C4-2B (cell line): ENCODE results near the gene EXOC1.

Source experiments
- H3K27ac ChIP-seq: fragments of 450-650 bp; 2 replicates; pipeline ENCODE4 v1.5.1; 2017
- CTCF ChIP-seq: fragments of 450-650 bp; conservative IDR thresholded peaks from 2 replicates; pipeline ENCODE4 v1.5.1; 2017; ENCODE audit warnings: mild to moderate bottlenecking
- ZFX ChIP-seq: fragments of 450-650 bp; IDR thresholded peaks from 2 replicates; pipeline ENCODE4 v1.6.1; 2017

The EXOC1 gene

GRCh38 chr4:55851885-55852284, 1.6 kb upstream of the EXOC1 start:
- TF ChIP-seq CTCF: no peak
- TF ChIP-seq ZFX: no peak
- no peak overlapping the region for H3K27ac ChIP-seq

- H3K27ac ChIP-seq: peak overlapping the region; percentile 71
- TF ChIP-seq ZFX: no peak
Observed at GRCh38 chr4:55854129-55854528, 681 bp downstream of the EXOC1 start.

- TF ChIP-seq ZFX (no peak), CTCF (no peak)
Observed at GRCh38 chr4:55857586-55857985, 4.1 kb downstream of the EXOC1 start.

GRCh38 chr4:55859711-55860110, 6.3 kb downstream of the EXOC1 start:
- no peak for TF ChIP-seq ZFX
- no peak overlapping the region for H3K27ac ChIP-seq

More at GRCh38 chr4:55857586-55857985, 4.1 kb downstream of the EXOC1 start:
- H3K27ac ChIP-seq: no peak overlapping the region

- H3K27ac ChIP-seq: no peak overlapping the region
- no peak for TF ChIP-seq ZFX
- TF ChIP-seq CTCF: no peak
Observed at GRCh38 chr4:55864577-55865223, 11.3 kb downstream of the EXOC1 start.

- H3K27ac ChIP-seq: no peak overlapping the region
Observed at GRCh38 chr4:55865228-55865806, 11.9 kb downstream of the EXOC1 start.

GRCh38 chr4:55866290-55866907, 13.0 kb downstream of the EXOC1 start:
- no peak for TF ChIP-seq CTCF
- TF ChIP-seq ZFX: no peak
- H3K27ac ChIP-seq: no peak overlapping the region

More at GRCh38 chr4:55865228-55865806, 11.9 kb downstream of the EXOC1 start:
- no peak for TF ChIP-seq CTCF
- no peak for TF ChIP-seq ZFX

- H3K27ac ChIP-seq: no peak overlapping the region
- no peak for TF ChIP-seq ZFX
- peak; percentile 89 for TF ChIP-seq CTCF
Observed at GRCh38 chr4:55866973-55867574, 13.6 kb downstream of the EXOC1 start.
